Osteoblast (primary cell): Measurements from ENCODE around the gene AQP1. TPM values are rescaled to one million over a fixed set of nuclear protein-coding genes. Genes with fewer than 3 reads are reported as not detected.

Experiments used
- DNase-seq: peaks from one replicate; pipeline ENCODE4 v3.0.0; 2011; ENCODE audit warnings: low spot score, mixed read lengths; ENCODE audit not compliant: insufficient read length; ENCODE audit errors: missing footprints
- H2AFZ ChIP-seq: 2 replicates; pipeline ENCODE4 v1.6.0; 2011; ENCODE audit warnings: mild to moderate bottlenecking, low read length
- H3K27ac ChIP-seq: 2 replicates; pipeline ENCODE4 v1.5.1; 2011; ENCODE audit warnings: mild to moderate bottlenecking, low read depth, low read length, moderate library complexity
- H3K27me3 ChIP-seq: 2 replicates; pipeline ENCODE4 v1.6.0; 2012; ENCODE audit warnings: mild to moderate bottlenecking, control low read depth, inconsistent platforms, low read length, moderate library complexity; ENCODE audit not compliant: insufficient read depth
- H3K36me3 ChIP-seq: 2 replicates; pipeline ENCODE4 v1.5.1; 2011; ENCODE audit warnings: mild to moderate bottlenecking, low read length, control low read depth, moderate library complexity; ENCODE audit not compliant: insufficient read depth
- H3K4me1 ChIP-seq: 2 replicates; pipeline ENCODE4 v1.5.1; 2011; ENCODE audit warnings: mild to moderate bottlenecking, low read length, control low read depth, moderate library complexity; ENCODE audit not compliant: insufficient read depth
- H3K4me2 ChIP-seq: 2 replicates; pipeline ENCODE4 v1.6.0; 2011; ENCODE audit warnings: mild to moderate bottlenecking, low read length; ENCODE audit not compliant: insufficient read depth
- H3K4me3 ChIP-seq: fragments of 200-600 bp; sonication (generic); 3 replicates; pipeline ENCODE4 v1.5.1; 2012; ENCODE audit warnings: mild to moderate bottlenecking, low read length, inconsistent platforms; ENCODE audit not compliant: insufficient read depth
- H3K79me2 ChIP-seq: 2 replicates; pipeline ENCODE4 v1.6.0; 2012; ENCODE audit warnings: mild to moderate bottlenecking, low read length, control low read depth, inconsistent platforms; ENCODE audit not compliant: insufficient read depth
- H3K9me3 ChIP-seq: 2 replicates; pipeline ENCODE4 v1.5.1; 2011; ENCODE audit warnings: low read depth, low read length, control low read depth
- H4K20me1 ChIP-seq: 2 replicates; pipeline ENCODE4 v1.6.0; 2012; ENCODE audit warnings: mild to moderate bottlenecking, low read length, control low read depth; ENCODE audit not compliant: insufficient read depth
- total RNA-seq: library from RNA; depleted of rRNA; stranded (reverse); fragments of >200 nt; gene quantifications from 2 replicates; pipeline ENCODE4 v1.2.3, GENCODE V29; 2012
- TF ChIP-seq, protein P1 (sequence below): IDR thresholded peaks from 2 replicates; pipeline ENCODE4 v1.5.1; 2011; ENCODE audit warnings: mild to moderate bottlenecking, low read depth, low read length, moderate library complexity; ENCODE audit errors: extremely low read depth

Gene AQP1
- total RNA-seq, 1 donor = 0.72 TPM

- Histone ChIP-seq H3K36me3 (no peaks in the 10 kb centered on the region), H3K27ac (no peak overlapping the region), H3K27me3 (peaks cover 3% of the 10 kb centered on the region), H4K20me1 (no peaks in the 10 kb centered on the region), H3K9me3 (no peaks in the 10 kb centered on the region), H3K4me2 (peak overlapping the region; percentile 44), H3K4me1 (peaks cover 16% of the 10 kb centered on the region), H3K79me2 (no peaks in the 10 kb centered on the region), H3K4me3 (no peak overlapping the region), H2AFZ (no peak overlapping the region)
- DNase-seq = no peak
- TF ChIP-seq, protein P1, sequence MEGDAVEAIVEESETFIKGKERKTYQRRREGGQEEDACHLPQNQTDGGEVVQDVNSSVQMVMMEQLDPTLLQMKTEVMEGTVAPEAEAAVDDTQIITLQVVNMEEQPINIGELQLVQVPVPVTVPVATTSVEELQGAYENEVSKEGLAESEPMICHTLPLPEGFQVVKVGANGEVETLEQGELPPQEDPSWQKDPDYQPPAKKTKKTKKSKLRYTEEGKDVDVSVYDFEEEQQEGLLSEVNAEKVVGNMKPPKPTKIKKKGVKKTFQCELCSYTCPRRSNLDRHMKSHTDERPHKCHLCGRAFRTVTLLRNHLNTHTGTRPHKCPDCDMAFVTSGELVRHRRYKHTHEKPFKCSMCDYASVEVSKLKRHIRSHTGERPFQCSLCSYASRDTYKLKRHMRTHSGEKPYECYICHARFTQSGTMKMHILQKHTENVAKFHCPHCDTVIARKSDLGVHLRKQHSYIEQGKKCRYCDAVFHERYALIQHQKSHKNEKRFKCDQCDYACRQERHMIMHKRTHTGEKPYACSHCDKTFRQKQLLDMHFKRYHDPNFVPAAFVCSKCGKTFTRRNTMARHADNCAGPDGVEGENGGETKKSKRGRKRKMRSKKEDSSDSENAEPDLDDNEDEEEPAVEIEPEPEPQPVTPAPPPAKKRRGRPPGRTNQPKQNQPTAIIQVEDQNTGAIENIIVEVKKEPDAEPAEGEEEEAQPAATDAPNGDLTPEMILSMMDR = no peak
These were observed 6.3 kb upstream of the AQP1 start for GRCh38 chr7:30905078-30906012.

DNA sequence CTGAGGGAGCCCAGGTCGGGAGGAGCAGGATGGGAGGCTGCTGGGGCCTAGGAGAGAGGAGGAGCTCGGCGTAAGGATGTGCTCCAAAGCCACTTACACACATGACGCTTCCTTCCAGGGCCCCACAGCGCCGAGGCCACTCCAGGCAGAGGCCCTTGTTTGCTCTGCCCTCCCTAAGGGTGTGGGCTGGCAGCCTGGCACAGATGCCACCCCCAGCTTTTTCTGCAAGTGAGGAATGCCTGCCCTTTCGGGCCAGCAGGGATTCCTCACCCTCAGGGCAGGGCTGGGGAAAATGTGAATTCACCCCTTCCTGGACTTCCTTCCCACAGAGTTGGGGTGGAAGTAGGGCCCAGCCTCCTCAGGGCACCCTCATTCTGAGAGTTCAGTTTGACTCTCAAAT, 5.6 kb upstream of the AQP1 start:
- Histone ChIP-seq H3K9me3 (no peaks in the 10 kb centered on the region), H4K20me1 (no peaks in the 10 kb centered on the region), H3K4me1 (peaks cover 16% of the 10 kb centered on the region), H3K79me2 (no peaks in the 10 kb centered on the region), H3K27me3 (no peaks in the 10 kb centered on the region), H3K4me2 (peak overlapping the region; percentile 44), H3K36me3 (no peaks in the 10 kb centered on the region), H3K4me3 (no peak overlapping the region), H2AFZ (no peak overlapping the region), H3K27ac (no peak overlapping the region)
- TF ChIP-seq, protein P1 = no peak
- DNase-seq = no peak

DNA sequence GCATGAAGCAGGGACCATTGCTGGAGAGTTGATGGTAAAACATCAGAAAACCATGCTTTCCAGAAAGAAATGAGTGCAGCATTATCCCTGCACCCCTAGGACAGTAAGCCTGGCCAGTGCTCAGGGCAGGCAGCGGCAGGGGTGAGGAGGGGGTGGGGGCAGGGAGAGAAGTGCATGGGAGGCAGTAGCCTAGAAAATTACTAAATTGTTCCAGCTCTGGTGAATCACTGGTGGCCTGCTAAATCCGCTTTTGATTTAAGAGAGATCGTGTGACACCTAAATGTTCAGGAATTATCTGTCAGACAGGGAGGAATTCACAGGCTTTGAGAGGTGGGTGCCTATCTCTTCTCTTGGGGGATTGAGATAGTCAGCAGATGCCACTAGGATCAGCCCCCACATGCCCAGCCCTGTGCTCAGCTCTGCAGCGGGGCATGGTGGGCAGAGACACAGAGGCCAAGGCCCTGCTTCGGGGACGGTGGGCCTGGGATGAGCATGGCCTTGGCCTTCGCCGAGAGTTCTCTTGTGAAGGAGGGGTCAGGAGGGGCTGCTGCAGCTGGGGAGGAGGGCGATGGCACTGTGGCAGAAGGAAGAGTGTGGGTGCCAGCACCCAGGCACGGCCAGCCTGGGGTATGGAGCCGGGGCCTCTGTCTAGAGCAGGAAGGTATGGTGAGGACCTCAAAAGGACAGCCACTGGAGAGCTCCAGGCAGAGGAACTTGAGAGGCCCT, 5.0 kb upstream of the AQP1 start:
- peak overlapping the region; percentile 44 for H3K4me2 ChIP-seq
- no peak overlapping the region for H3K27ac ChIP-seq
- TF ChIP-seq, protein P1 = no peak
- H2AFZ ChIP-seq = no peak overlapping the region
- H3K36me3 ChIP-seq = no peaks in the 10 kb centered on the region
- H3K27me3 ChIP-seq = no peaks in the 10 kb centered on the region
- no peaks in the 10 kb centered on the region for H3K9me3 ChIP-seq
- no peak overlapping the region for H3K4me3 ChIP-seq
- peak; percentile 98 for DNase-seq
- H4K20me1 ChIP-seq = no peaks in the 10 kb centered on the region
- peaks cover 16% of the 10 kb centered on the region for H3K4me1 ChIP-seq
- H3K79me2 ChIP-seq = no peaks in the 10 kb centered on the region
